GM18507 (cell line): ENCODE measurements around the gene KCTD16.

ENCODE experiments used
- DNase-seq: peaks from one replicate; pipeline ENCODE4 v3.0.0; 2011; ENCODE audit warnings: low read depth; ENCODE audit not compliant: insufficient read length; ENCODE audit errors: extremely low spot score
- FAIRE-seq: peaks from 2 replicates; lab custom pipeline; 2011; peaks lifted over from hg19 to GRCh38; lab: Jason Lieb, UNC

Gene KCTD16

GRCh38 chr5:144370273-144370672 is 199.6 kb downstream of the KCTD16 start:
- DNase-seq: no peak
- no peak for FAIRE-seq

- FAIRE-seq (no peak), DNase-seq (no peak)
Observed at GRCh38 chr5:144374637-144375036, 204.0 kb downstream of the KCTD16 start.

DNA sequence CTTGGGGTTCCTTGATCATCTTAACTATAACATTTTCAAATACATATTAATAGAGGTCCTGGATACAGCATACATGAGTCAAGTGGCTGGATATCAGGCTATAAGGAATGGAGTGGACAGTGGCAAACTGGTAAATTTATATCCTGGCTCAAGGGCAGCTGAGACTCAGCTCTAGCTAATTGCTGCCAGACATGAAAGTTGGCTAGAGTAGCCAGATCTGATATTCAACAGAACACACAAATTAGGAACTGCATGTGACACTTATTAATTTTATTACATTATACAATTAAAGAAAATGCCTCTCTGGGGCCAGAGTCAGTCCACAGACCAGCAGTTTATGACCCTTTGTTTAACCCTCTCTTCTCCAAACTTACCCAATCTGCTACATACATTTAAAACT is 206.5 kb downstream of the KCTD16 start:
- FAIRE-seq (no peak), DNase-seq (no peak)

- DNase-seq: no peak
- no peak for FAIRE-seq
Observed at GRCh38 chr5:144378681-144379080, 208.0 kb downstream of the KCTD16 start.

DNA sequence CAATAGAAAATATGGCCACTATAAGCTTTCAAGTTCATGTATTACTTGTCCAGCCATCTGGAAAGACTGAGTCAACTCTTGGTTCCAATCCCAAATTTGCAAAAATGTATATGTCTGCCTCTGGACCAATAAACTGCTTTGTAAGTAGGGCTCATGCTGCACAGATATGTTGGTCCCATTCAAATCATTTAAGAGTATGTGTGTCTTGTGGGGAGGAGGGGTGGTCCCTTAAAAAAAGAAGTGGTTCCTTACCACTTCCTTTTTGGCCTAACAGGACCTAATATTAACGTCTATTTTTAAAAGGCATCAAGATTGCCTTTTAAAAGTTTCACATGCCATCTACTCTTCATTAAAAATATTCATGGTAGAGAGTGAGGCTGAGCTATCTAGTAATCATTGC is 214.9 kb downstream of the KCTD16 start:
- DNase-seq (no peak), FAIRE-seq (no peak)

DNA sequence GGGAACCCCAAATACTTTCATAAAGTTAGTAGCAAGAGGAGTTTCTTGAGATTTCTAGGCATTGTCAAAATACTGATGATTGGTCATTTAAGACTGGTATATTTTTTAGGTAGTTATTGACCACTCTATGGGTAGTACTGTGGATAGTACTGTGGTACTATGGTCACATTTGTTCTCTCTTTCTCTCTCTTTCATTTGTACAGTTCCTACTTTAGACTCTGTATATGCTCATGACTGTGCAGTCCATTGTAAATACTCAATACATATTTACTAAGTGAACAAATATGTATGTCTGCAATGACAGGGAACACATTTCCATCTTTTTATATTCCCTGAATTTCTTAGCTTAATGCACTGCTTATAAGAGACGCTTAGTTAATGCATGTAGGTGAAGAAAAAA is 215.6 kb downstream of the KCTD16 start:
- FAIRE-seq (no peak), DNase-seq (no peak)

DNA sequence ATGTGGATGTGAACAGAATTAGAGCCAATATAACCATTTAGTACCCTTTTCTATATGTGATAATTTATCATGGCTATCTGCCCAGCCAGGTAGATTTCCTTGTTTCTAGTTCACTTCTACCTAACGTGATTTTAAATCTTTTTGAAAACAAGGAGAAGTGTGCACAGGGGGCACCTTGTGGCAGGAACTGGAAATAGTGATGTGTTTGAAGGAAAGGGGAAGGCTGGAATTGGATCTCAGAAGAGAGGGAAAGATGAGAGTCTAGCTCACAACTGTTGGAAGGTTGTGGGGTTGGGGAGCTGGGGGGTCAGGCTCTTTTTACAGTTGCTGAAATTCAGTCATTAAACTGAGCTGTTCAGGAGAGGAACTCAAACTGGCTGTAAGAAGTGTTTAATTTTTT is 219.5 kb downstream of the KCTD16 start:
- FAIRE-seq: no peak

GRCh38 chr5:144391044-144391443 is 220.4 kb downstream of the KCTD16 start:
- no peak for FAIRE-seq
- DNase-seq: no peak

More for the DNA sequence above, 219.5 kb downstream of the KCTD16 start:
- DNase-seq: no peak

DNA sequence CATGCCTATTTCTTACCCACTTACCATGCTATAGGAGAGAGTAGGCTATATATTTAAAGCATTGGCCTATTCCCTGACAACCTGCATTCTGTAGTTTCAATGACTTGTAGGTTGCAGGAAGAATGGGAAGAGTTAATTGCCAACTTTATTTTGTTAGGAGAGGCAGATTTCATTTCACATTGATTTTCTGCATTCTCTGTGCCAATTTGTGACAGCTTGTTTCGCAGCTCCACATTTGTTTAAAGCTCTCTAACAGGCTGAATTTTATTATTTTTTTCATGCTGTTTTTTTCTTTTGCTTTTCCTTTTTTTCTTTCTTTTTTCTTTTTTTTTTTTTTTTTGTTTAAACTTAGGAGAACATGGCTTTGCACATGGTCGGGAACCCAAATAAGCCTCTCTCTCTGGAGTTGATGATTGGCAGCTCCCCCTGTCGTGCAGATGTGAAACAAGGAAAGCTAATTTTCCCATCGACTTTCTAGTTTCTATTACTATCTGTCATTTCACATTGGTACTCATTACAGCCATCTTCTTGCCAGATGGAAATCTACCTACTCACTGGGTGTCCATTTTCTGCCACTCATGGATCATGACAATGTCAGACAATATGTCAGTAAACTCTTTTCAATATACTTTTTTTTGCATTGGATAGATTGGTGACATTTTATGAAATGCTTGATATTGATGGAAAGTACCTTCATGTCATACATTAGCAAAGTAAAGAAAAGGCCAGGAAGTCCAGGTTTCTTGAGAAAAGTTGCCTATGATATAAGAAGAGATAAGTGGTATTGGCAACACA is 223.2 kb downstream of the KCTD16 start:
- no peak for DNase-seq
- no peak for FAIRE-seq

DNA sequence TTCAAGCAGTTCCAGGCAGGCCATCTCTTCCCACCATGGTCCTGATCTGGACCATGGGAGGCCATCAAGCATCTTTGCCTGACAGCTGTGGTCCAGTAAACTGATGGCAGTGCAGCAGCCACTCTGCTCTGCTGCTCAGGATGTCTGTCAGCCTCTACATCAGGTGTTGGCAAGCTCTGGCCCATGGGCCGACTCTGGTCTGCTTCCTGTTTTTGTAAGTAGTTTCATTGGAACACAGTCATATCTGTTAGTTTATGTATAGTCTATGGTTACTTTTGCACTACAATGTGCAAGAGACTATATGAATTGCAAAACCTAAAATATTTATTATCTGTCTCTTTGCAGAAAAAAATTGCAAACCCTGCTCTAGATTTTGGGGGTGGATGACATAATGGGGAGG is 225.0 kb downstream of the KCTD16 start:
- no peak for FAIRE-seq

DNA sequence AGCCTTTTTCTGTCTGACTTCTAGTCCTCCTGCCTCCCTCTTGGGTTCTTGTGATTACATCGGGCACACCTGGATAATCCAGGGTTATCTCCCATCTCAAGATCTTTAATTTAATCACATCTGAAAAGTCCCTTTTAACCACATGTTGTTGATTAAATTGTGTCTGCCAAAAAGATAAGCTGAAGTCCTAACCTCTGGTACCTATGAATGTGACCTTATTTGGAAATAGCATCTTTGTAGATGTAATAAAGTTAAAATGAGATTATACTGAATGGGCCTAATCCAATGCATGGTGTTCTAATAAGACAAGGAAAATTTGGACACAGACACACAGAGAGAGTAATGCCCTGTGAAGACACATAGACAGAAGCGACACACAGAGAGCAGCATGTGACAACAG is 232.4 kb downstream of the KCTD16 start:
- no peak for DNase-seq
- FAIRE-seq: no peak

More for the DNA sequence above, 225.0 kb downstream of the KCTD16 start:
- DNase-seq: no peak

- FAIRE-seq: no peak
Observed at GRCh38 chr5:144403817-144404420, 233.2 kb downstream of the KCTD16 start.

DNA sequence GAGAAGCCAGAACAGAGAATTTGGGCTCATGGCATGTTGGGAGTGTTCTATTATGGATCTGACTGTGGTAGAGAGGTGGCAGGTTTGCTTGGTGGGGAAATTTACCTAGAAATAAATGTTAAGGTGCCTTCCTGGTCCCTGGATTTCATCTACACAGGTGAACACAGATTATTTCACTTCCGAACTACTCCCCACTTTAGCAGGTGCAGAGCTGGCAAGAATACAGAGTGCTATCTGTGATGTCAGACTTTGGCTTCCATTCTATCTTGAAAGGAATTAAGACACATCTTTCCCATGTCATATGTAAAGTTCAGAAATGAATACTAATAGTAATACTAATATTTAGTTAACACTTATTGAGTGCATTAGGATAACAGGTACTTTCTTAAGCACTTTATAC is 234.0 kb downstream of the KCTD16 start:
- no peak for FAIRE-seq
- no peak for DNase-seq

More at GRCh38 chr5:144403817-144404420, 233.2 kb downstream of the KCTD16 start:
- DNase-seq: no peak

GRCh38 chr5:144405991-144406390 is 235.3 kb downstream of the KCTD16 start:
- FAIRE-seq (no peak), DNase-seq (no peak)

DNA sequence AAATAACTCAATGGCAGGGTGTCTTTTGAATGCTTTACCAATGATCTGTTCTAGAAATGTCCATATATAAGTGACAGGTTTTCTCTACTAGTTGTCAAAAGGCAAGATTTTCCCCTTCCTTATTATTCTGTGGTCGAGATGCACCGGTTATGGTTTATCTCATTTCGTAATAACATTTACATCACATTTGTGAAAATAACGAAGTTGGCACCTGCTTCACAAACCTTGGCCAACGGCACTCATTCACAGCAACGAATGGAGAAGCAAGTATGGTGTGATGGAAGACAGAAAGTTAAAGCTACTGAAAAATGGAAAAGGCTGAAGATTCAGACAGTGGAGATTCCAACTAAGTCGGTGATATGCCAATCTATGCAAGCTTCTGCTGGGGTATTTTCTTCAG is 235.8 kb downstream of the KCTD16 start:
- no peak for FAIRE-seq
- DNase-seq: no peak

DNA sequence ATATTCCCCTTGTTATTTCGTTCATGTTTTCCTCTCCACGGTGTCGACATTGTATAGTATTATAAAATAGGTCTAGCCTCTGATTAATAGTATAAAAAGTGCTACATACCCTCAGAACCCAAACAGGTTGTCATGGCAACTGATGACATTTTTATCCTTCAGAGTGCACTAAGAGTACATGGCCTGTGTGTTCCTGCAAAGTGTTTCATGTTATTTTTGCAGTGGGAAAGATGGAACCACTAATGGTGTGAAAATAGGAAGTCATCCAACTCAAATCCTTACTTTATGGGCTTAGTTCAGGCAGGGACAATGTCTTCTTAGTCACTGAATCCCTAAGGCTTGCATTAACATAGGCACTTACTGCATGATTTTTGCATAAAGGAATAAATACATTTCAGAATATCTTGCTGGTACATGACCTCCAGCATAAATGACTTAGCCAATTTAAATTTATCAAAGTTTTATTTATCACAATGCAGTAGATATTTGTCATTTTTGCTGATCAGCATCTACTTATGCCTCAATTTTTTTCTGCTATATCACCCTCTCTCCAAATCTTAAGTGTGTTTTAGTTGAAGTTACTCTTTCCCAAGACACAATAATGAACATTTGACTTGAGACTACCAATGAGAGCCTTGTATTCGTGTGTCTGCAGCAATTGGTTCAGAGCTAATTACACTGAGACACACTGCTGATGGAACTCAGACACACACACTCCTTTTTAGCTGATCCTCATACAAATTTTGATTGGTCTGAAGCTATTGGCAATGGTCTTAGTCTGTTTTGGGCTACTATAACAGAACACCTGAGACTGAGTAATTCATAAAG is 243.7 kb downstream of the KCTD16 start:
- no peak for DNase-seq
- no peak for FAIRE-seq

DNA sequence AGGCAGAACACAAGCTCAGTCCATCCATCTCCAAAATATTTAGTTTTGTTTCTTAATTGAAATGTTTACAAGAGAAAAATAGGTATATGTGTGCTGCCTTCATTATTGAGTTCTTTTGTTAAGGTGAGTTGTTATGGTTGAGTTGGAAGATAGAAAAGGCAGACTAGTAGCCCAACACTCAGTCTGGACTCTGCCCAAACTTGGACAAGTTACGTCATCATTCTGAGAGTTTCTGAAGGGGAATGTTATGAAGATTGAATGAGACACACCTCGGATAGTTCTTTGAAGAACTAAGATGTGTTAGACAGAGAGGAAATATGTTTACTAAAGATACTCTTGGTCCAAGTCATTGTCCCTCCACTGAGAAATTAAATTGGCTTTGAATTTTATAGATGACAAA is 245.5 kb downstream of the KCTD16 start:
- FAIRE-seq (no peak), DNase-seq (no peak)

- no peak for DNase-seq
- FAIRE-seq: no peak
Observed at GRCh38 chr5:144418719-144419118, 248.0 kb downstream of the KCTD16 start.

DNA sequence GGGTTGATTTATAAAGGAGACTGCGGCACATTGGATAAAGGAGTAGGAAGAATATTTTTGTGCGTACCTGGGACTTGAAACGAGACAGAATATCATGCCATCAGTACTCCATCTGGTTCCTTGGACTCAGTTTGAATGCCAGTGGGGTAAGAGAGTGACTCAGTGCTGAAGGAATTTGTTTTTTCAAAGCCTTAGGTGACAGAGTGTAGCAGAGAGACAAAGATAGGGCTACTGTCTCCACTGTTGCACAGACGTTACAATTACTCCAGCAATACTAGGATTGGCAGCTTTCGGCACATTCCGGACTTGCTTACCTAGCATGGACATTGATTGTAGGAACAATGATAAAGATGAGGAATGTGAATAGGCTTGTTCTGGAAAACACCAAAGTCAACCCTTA is 250.7 kb downstream of the KCTD16 start:
- DNase-seq: no peak
- FAIRE-seq: no peak

- FAIRE-seq (no peak), DNase-seq (no peak)
Observed at GRCh38 chr5:144422018-144422727, 251.5 kb downstream of the KCTD16 start.
